CD14-positive monocyte (primary cell): Measurements from ENCODE around the gene ARFGAP1. TPM values are rescaled to one million over a fixed set of nuclear protein-coding genes. Genes with fewer than 3 reads are reported as not detected.

Source experiments
- DNase-seq, 3 donors: peaks; one replicate each; pipeline ENCODE4 v3.0.0-alpha.2; 2011 to 2022
- H2AFZ ChIP-seq: 2 replicates; pipeline ENCODE4 v1.6.0; 2012; ENCODE audit warnings: mild to moderate bottlenecking, low read depth, low read length, inconsistent platforms; ENCODE audit not compliant: insufficient read depth, poor library complexity, severe bottlenecking
- H3K27ac ChIP-seq, 2 donors: 1 replicate in 1 of 2; 2 replicates in 1 of 2; pipeline ENCODE4 v1.5.1; 2012 to 2013; ENCODE audit warnings: low read length in 2 of 2, control low read depth in 1 of 2, inconsistent platforms in 1 of 2, low read depth in 1 of 2, mild to moderate bottlenecking in 1 of 2
- H3K27me3 ChIP-seq, 2 donors: one replicate each; pipeline versions ENCODE4 v1.6.0 to v1.6.1; 2011 to 2013; ENCODE audit warnings: low read length in 2 of 2; ENCODE audit not compliant: control insufficient read depth in 2 of 2, insufficient read depth in 2 of 2
- H3K36me3 ChIP-seq, 2 donors: replicated peaks in 1 of 2; 1 replicate in 1 of 2; 2 replicates in 1 of 2; pipeline versions ENCODE4 v1.5.1 to v1.6.1; 2012 to 2013; ENCODE audit warnings: low read length in 2 of 2, control low read depth in 1 of 2, inconsistent platforms in 1 of 2, mild to moderate bottlenecking in 1 of 2; ENCODE audit not compliant: insufficient read depth in 2 of 2, control insufficient read depth in 1 of 2
- H3K4me1 ChIP-seq, 2 donors: 1 replicate in 1 of 2; 2 replicates in 1 of 2; pipeline versions ENCODE4 v1.5.1 to v1.6.1; 2012 to 2013; ENCODE audit warnings: low read length in 2 of 2, control low read depth in 1 of 2, inconsistent platforms in 1 of 2, mild to moderate bottlenecking in 1 of 2, moderate library complexity in 1 of 2; ENCODE audit not compliant: insufficient read depth in 2 of 2, control insufficient read depth in 1 of 2
- H3K4me2 ChIP-seq: replicated peaks from 2 replicates; pipeline ENCODE3; 2012; ENCODE audit warnings: low read length, moderate library complexity, mild to moderate bottlenecking; ENCODE audit not compliant: poor library complexity, severe bottlenecking; ENCODE audit errors: extremely low read depth
- H3K4me3 ChIP-seq, 3 experiments: fragments of 200-600 bp in 1 of 3; sonication (generic) in 1 of 3; replicated peaks in 1 of 3; 1 replicate in 2 of 3; 2 replicates in 1 of 3; pipeline ENCODE4 v1.5.1; 2011 to 2013; ENCODE audit warnings: low read length in 3 of 3, mild to moderate bottlenecking in 3 of 3, control low read depth in 2 of 3, low read depth in 2 of 3, inconsistent platforms in 1 of 3, moderate library complexity in 1 of 3
- H3K79me2 ChIP-seq: 2 replicates; pipeline ENCODE4 v1.6.0; 2012; ENCODE audit warnings: mild to moderate bottlenecking, control low read depth, inconsistent platforms, low read length, moderate library complexity; ENCODE audit not compliant: insufficient read depth
- H3K9ac ChIP-seq: 2 replicates; pipeline ENCODE4 v1.6.0; 2017; ENCODE audit warnings: low read length, mild to moderate bottlenecking; ENCODE audit not compliant: insufficient read depth, poor library complexity, severe bottlenecking
- H3K9me3 ChIP-seq, 2 donors: replicated peaks in 1 of 2; 1 replicate in 1 of 2; 2 replicates in 1 of 2; pipeline versions ENCODE4 v1.5.1 to v1.6.1; 2012 to 2013; ENCODE audit warnings: low read length in 2 of 2, control low read depth in 1 of 2; ENCODE audit not compliant: control insufficient read depth in 1 of 2, insufficient read depth in 1 of 2
- H4K20me1 ChIP-seq: 2 replicates; pipeline ENCODE4 v1.6.0; 2012; ENCODE audit warnings: mild to moderate bottlenecking, low read length, control low read depth, moderate library complexity; ENCODE audit not compliant: insufficient read depth
- H3K27ac Mint-ChIP-seq, 7 donors: one replicate each; pipeline ENCODE4 v1.8.0; 2020; ENCODE audit warnings: mild to moderate bottlenecking in 7 of 7, mixed read lengths in 7 of 7, moderate library complexity in 6 of 7, inconsistent platforms in 2 of 7
- H3K27me3 Mint-ChIP-seq, 3 donors: one replicate each; pipeline ENCODE4 v1.8.0; 2021 to 2022; ENCODE audit warnings: low read depth in 3 of 3, mild to moderate bottlenecking in 3 of 3, mixed read lengths in 3 of 3, moderate library complexity in 3 of 3, inconsistent platforms in 1 of 3
- H3K36me3 Mint-ChIP-seq, 2 donors: one replicate each; pipeline ENCODE4 v1.8.0; 2020; ENCODE audit warnings: mixed read lengths in 2 of 2, inconsistent platforms in 1 of 2, mild to moderate bottlenecking in 1 of 2
- H3K4me1 Mint-ChIP-seq: one replicate; pipeline ENCODE4 v1.8.0; 2020; ENCODE audit warnings: mild to moderate bottlenecking, mixed read lengths
- H3K4me3 Mint-ChIP-seq, 2 donors: one replicate each; pipeline ENCODE4 v1.8.0; 2020; ENCODE audit warnings: mild to moderate bottlenecking in 2 of 2, mixed read lengths in 2 of 2, moderate library complexity in 1 of 2
- H3K9me3 Mint-ChIP-seq, 7 donors: one replicate each; pipeline ENCODE4 v1.8.0; 2020 to 2022; ENCODE audit warnings: mixed read lengths in 7 of 7, mild to moderate bottlenecking in 6 of 7, moderate library complexity in 6 of 7, inconsistent platforms in 2 of 7
- WGBS: methylation state at CpG from one replicate; pipeline ENCODE4 v1.1.5; 2013; ENCODE audit warnings: missing lambda C conversion rate; ENCODE audit not compliant: insufficient coverage; 5-methylcytosine and 5-hydroxymethylcytosine counted together
- intact Hi-C, 2 donors: fragments of 100-400 bp; cut with micrococcal nuclease; formaldehyde crosslinking; loops; one replicate each; pipeline versions ENCODE4 v1.15.0 to v1.15.1; 2023
- polyA plus RNA-seq, 3 donors: library from polyadenylated mRNA; depleted of rRNA in 1 of 3; unstranded in 2 of 3; stranded (reverse) in 1 of 3; fragments of 300-500 nt in 2 of 3; fragments of >200 nt in 1 of 3; fragmentation: Illumina TruSeq in 2 of 3; gene quantifications; 1 replicate in 2 of 3; 2 replicates in 1 of 3; pipeline ENCODE4 v1.2.3, GENCODE V29; 2012 to 2021
- TF ChIP-seq, protein P1 (sequence below): fragments of 200-600 bp; IDR thresholded peaks from one replicate; pipeline ENCODE4 v1.8.0; 2022; ENCODE audit warnings: antibody characterized with exemption, mild to moderate bottlenecking

The ARFGAP1 gene
- polyA plus RNA-seq, 3 donors = 11.2 to 99.8 (median 14.1) TPM

DNA sequence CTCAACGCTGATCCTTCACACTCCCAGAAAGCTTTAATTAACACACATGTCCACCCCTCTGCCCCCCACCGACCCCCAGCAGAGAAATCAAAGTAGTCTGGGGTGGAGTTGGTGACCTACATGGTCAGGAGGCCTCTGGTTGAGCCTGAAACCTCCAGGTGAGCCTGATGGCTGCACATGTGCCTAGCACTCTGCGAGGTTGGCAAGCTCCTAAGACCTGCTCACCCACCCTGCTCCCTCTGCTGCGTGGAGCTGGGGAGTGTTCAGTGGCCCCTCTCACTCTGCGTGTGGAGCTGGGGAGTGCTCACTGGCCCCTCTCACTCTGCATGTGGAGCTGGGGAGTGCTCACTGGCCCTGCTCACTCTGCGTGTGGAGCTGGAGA lies 48.8 kb upstream of the ARFGAP1 start:
- H3K36me3 Mint-ChIP-seq = no peaks in the 10 kb centered on the region
- no peaks in the 10 kb centered on the region for H3K9me3 ChIP-seq
- no peak overlapping the region for H3K4me3 ChIP-seq
- H3K27me3 Mint-ChIP-seq = peaks cover 25 to 28% (median 26%) of the 10 kb centered on the region in 3 donors
- H3K4me1 ChIP-seq = no peaks in the 10 kb centered on the region
- H3K9ac ChIP-seq = no peak overlapping the region
- no peak for DNase-seq
- H3K4me3 Mint-ChIP-seq = no peak overlapping the region
- no peak overlapping the region for H3K27ac ChIP-seq
- TF ChIP-seq, protein P1, sequence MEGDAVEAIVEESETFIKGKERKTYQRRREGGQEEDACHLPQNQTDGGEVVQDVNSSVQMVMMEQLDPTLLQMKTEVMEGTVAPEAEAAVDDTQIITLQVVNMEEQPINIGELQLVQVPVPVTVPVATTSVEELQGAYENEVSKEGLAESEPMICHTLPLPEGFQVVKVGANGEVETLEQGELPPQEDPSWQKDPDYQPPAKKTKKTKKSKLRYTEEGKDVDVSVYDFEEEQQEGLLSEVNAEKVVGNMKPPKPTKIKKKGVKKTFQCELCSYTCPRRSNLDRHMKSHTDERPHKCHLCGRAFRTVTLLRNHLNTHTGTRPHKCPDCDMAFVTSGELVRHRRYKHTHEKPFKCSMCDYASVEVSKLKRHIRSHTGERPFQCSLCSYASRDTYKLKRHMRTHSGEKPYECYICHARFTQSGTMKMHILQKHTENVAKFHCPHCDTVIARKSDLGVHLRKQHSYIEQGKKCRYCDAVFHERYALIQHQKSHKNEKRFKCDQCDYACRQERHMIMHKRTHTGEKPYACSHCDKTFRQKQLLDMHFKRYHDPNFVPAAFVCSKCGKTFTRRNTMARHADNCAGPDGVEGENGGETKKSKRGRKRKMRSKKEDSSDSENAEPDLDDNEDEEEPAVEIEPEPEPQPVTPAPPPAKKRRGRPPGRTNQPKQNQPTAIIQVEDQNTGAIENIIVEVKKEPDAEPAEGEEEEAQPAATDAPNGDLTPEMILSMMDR = no peak
- no peaks in the 10 kb centered on the region for H3K79me2 ChIP-seq
- no peaks in the 10 kb centered on the region for H3K36me3 ChIP-seq
- peaks cover 0 to 2% (median 0%) of the 10 kb centered on the region in 7 donors for H3K9me3 Mint-ChIP-seq
- peaks cover 0 to 5% of the 10 kb centered on the region in 2 donors for H3K27me3 ChIP-seq
- intact Hi-C loops = loop anchor here in 1 of 2 donors (5.0 kb wide), 1 partner anchor 48 kb away; the partner anchor contains the start of gene ARFGAP1
- no peaks in the 10 kb centered on the region for H3K4me1 Mint-ChIP-seq
- no peaks in the 10 kb centered on the region for H4K20me1 ChIP-seq
- no peak overlapping the region for H3K4me2 ChIP-seq
- no peak overlapping the region for H3K27ac Mint-ChIP-seq
- no CpG with 5 or more reads among the region's 6 CpGs for WGBS
- H2AFZ ChIP-seq = no peak overlapping the region

GRCh38 chr20:63224412-63225081 lies 48.1 kb upstream of the ARFGAP1 start:
- Histone ChIP-seq H3K79me2 (no peaks in the 10 kb centered on the region), H3K9me3 (no peaks in the 10 kb centered on the region), H3K4me1 (no peaks in the 10 kb centered on the region), H3K4me2 (no peak overlapping the region), H2AFZ (no peak overlapping the region), H4K20me1 (no peaks in the 10 kb centered on the region), H3K9ac (no peak overlapping the region), H3K27ac (no peak overlapping the region), H3K36me3 (no peaks in the 10 kb centered on the region), H3K27me3 (peaks cover 0 to 10% of the 10 kb centered on the region in 2 donors), H3K4me3 (no peak overlapping the region)
- Mint-ChIP-seq H3K4me1 (no peaks in the 10 kb centered on the region), H3K27me3 (peaks cover 29 to 35% (median 33%) of the 10 kb centered on the region in 3 donors), H3K36me3 (no peaks in the 10 kb centered on the region), H3K4me3 (no peak overlapping the region), H3K9me3 (peaks cover 0 to 2% (median 0%) of the 10 kb centered on the region in 7 donors), H3K27ac (no peak overlapping the region)
- 47% methylated on average over 16 of the region's 16 CpGs for WGBS
- intact Hi-C loops = loop anchor here in 1 of 2 donors (5.0 kb wide), 1 partner anchor 48 kb away; the partner anchor contains the start of gene ARFGAP1
- DNase-seq = no peak
- TF ChIP-seq, protein P1 = no peak
